ENCODE measurements around the gene HTR2B.

DNA sequence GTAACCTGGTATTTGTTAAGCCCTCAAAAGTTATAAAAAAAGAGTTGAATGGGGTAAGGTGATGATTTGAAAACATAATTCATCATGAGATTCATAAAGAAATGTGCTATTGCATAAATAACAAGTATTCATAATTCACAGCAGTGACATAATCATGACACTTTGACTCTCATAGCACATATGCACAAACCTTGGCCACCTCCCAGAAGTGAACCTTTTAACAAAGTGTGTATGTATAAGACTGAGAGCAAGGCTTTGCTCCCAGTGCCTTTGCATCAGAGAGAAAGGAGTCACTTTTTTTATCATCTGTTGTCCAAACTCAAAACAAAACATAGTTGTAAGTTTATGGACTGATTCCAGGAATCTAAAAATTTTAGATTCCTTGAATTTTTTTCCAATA, 15.0 kb upstream of the HTR2B start:
- TF ChIP-seq POLR2AphosphoS5 (IDR thresholded peaks at IDR 0.05) (no peak), POLR2A (IDR thresholded peaks at IDR 0.05) (no peak)
- TF ChIP-seq, protein P1, sequence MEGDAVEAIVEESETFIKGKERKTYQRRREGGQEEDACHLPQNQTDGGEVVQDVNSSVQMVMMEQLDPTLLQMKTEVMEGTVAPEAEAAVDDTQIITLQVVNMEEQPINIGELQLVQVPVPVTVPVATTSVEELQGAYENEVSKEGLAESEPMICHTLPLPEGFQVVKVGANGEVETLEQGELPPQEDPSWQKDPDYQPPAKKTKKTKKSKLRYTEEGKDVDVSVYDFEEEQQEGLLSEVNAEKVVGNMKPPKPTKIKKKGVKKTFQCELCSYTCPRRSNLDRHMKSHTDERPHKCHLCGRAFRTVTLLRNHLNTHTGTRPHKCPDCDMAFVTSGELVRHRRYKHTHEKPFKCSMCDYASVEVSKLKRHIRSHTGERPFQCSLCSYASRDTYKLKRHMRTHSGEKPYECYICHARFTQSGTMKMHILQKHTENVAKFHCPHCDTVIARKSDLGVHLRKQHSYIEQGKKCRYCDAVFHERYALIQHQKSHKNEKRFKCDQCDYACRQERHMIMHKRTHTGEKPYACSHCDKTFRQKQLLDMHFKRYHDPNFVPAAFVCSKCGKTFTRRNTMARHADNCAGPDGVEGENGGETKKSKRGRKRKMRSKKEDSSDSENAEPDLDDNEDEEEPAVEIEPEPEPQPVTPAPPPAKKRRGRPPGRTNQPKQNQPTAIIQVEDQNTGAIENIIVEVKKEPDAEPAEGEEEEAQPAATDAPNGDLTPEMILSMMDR (IDR thresholded peaks at IDR 0.05): no peak
